ENCODE results near the gene SOS2.

- TF ChIP-seq BCL11A (IDR thresholded peaks at IDR 0.05; ENCODE audit: low read depth in 2 of 2, low read length in 2 of 2) (no peak), SRF (IDR thresholded peaks at IDR 0.05; ENCODE audit: low read depth, low read length) (no peak), CTCF (IDR thresholded peaks at IDR 0.05; ENCODE audit: control extremely low read depth in 1 of 3, insufficient read depth in 1 of 3, low read depth in 1 of 3, low read length in 3 of 3) (no peak), GTF2F1 (IDR thresholded peaks at IDR 0.05; ENCODE audit: borderline replicate concordance, low read depth, low read length) (no peak)
Observed at GRCh38 chr14:50230401-50230700, 1.0 kb downstream of the SOS2 start.

Measured in H1 (cell line).